A673 (cell line): Measurements from ENCODE around the gene TADA3.

Experiments
- EZH2 ChIP-seq: fragments of 200-600 bp; sonication (generic); IDR thresholded peaks from 2 replicates; pipeline ENCODE4 v1.6.1; 2017; ENCODE audit warnings: borderline replicate concordance, low read depth, mild to moderate bottlenecking, mixed read lengths, antibody characterized with exemption, low read length; ENCODE audit not compliant: poor library complexity, severe bottlenecking
- TF ChIP-seq, protein P1 (sequence below): fragments of 300-800, 200-600 bp; sonication (generic); conservative IDR thresholded peaks from 2 replicates; pipeline ENCODE4 v1.5.1; 2017; ENCODE audit warnings: low read depth, mild to moderate bottlenecking, antibody characterized with exemption, low read length, moderate library complexity, mixed read lengths

DNA sequence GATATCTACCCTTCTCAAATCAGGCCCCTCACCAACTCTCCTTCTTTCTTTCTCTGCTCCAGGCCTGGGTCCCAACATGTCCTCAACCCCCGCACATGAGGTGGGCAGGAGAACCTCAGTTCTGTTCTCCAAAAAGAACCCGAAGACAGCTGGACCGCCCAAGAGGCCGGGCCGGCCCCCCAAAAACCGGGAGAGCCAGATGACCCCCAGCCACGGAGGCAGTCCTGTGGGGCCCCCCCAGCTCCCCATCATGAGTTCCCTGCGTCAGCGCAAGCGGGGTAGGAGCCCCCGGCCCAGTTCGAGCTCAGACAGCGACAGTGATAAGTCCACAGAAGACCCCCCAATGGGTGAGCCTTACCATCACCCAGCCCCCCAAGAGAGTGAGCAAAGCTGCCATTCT is 48.1 kb downstream of the TADA3 start:
- TF ChIP-seq, protein P1, sequence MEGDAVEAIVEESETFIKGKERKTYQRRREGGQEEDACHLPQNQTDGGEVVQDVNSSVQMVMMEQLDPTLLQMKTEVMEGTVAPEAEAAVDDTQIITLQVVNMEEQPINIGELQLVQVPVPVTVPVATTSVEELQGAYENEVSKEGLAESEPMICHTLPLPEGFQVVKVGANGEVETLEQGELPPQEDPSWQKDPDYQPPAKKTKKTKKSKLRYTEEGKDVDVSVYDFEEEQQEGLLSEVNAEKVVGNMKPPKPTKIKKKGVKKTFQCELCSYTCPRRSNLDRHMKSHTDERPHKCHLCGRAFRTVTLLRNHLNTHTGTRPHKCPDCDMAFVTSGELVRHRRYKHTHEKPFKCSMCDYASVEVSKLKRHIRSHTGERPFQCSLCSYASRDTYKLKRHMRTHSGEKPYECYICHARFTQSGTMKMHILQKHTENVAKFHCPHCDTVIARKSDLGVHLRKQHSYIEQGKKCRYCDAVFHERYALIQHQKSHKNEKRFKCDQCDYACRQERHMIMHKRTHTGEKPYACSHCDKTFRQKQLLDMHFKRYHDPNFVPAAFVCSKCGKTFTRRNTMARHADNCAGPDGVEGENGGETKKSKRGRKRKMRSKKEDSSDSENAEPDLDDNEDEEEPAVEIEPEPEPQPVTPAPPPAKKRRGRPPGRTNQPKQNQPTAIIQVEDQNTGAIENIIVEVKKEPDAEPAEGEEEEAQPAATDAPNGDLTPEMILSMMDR, result no peak
- TF ChIP-seq EZH2, result no peak
